Fibroblast of peridontal ligament (primary cell): Measurements from ENCODE around the gene L3MBTL2.
A peak's percentile ranks its signal among the peaks of the same experiment; 100 is the strongest.

ENCODE experiments used
- DNase-seq: peaks from one replicate; pipeline ENCODE4 v3.0.0-alpha.2; 2010; ENCODE audit errors: extremely low read depth

L3MBTL2 gene

DNA sequence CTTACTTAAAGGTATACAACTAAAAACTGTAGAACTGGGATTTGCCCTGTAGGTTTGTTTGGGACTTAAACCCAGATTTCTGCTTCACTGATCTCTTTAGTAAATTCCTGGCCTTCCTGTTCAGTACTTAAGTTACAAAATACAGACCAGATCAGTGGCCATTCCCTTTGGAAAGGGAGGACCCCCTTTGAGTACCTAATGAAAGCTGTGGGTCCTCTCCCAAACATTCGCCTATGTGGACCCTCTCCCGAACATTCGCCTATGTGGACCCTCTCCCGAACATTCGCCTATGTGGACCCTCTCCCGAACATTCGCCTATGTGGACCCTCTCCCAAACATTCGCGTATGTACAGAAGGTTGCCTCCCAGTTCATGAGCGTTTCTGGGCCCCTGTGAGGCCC, 10.3 kb downstream of the L3MBTL2 start:
- no peak for DNase-seq

DNA sequence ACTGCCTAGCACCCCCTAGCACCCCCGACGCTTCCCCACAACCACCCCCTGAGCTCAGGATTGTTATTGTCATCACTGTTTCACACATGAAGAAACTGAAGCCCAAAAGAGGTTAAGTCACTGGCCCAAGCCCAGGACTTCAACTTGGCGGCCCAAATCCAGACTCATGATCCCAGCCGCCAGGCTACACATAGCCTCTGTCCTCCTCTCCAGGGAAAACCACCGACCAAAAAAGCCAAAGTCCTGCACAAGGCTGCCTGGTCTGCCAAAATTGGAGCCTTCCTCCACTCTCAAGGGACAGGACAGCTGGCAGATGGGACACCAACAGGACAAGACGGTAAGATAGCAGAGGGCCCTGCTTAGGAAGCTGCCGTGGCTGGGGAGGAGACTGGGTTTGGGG, 10.8 kb downstream of the L3MBTL2 start:
- DNase-seq: no peak

DNA sequence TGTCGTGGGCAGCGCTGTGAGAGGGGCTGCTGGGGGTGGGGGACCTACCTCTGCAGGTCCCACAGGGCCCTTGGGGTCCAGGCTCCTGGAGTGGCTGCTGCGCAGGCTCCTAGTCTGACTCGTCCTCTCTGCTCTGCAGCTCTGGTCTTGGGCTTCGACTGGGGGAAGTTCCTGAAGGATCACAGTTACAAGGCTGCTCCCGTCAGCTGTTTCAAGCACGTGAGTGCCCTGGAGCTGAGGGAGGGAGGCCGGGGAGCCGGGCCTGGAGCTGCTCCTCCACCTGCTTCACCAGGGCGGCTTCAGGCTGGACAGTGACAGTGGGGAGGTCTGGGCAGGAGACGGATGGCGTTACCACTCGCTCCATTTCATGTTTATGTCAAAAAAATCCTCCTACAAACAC, 11.9 kb downstream of the L3MBTL2 start:
- DNase-seq: no peak

DNA sequence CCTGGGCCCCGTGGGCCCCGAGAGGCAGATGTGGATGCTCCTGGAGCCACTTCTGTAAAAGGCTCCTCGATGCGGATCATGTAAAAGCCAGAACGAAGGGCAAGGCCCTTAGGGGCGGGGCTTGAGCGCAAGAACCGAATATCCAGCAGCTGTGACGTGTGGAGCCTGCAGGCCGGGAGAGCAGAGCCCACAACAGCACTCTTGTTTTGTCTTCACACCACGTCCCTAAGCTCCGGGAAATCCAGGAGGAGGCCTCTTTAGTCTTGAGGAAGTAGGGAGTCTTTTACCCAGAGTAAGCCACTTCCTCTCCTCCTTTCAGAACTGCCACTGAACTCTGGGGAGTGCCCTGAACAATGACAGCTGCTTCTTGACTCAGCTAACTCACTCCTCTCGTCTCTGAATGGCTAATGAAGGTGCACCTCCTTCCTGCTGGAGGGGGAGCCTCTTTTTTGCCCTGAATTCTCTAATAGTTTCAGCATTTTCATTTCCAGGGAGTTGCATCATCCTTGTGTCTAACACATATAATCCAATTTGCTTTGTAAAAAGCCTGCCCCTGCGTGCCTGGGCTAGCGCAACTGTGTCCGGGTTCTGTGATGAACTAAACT, 12.5 kb downstream of the L3MBTL2 start:
- DNase-seq: peak; percentile 83

DNA sequence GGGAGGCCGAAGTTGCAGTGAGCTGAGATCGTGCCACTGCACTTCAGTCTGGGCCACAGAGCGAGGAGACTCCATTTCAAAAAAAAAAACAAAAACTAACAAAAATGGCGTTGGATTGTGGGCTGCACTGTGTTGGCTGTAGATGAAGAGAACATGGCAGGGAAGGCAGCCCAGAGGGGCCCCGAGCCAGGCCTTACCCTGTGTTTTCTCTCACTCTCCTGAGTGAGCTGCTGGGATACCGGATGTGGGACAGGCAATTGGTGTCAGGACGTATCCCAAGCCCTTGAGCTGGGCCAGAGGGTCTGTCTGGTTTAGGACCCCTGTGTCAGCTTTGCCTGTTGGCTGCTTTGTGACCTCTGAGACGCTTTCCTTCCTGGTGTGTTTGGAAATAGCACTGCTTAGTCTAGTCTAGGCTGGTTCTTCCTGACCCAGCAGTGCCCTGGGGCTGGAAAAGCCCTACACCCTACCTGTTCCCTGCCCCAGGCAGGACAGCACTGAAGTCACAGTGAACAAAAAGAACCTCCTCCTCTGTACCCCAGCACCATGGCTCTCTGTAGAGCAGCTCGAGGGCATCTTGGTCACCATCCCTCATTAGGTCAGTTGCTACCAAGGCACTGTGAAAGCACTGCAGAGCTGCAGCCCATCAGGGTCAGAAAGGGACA, 17.9 kb downstream of the L3MBTL2 start:
- DNase-seq: no peak

DNA sequence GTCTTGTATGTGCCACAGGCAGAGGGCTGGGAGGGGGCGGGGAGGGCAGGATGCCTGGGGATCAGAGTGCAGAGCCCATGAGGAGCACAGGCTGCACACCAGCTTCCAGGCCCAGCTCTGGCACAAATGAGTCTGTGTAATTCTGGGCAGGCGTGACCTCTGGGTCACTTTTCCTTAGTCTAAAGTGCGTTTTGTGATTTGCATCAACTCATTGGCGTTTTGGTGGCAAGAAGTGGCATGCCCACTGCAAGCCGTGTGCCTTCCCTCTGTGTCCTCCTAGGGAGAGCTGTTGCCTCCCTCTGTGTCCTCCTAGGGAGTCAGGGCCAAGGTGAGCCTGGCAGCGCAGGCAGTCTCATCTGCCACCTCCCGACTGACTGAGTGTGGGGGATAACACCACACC, 18.4 kb downstream of the L3MBTL2 start:
- DNase-seq: no peak

DNA sequence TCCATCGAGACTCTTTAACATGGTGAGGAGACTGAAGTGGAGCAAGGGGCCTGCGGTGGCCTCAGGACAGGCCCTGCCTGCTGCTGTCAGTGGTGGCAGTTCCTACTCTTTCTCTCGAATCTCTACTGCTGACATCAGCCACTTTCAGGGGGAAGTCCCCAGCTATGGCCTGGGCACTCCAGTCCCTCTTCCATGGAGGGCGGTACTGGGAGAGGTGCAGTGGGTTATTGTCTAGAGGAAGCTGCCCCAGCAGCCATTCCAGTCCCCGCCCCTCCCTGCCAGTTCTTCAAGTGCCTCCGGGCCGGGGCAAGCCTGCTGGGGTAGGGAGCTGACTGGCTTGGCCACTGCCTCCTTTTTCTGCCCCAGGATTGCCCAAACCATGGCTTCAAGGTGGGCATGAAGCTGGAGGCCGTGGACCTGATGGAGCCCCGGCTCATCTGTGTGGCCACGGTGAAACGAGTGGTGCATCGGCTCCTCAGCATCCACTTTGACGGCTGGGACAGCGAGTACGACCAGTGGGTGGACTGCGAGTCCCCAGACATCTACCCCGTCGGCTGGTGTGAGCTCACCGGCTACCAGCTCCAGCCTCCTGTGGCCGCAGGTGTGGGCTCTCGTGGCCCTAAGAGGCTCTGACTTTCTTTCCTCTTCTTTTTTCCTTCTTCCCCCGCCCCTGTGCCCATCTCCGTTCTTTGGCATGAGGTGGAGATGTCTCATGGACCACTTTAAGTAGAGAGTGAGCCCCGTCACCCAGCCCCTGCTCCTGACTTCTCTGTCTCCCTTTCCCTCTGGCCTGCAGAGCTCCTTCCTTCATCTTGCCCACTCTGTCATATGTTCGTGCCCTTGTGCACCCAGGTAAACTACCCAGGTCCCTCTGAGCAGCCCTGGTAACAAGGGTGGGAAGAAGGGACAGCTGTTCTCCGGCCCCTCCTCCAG, 21.9 kb downstream of the L3MBTL2 start:
- DNase-seq: no peak

DNA sequence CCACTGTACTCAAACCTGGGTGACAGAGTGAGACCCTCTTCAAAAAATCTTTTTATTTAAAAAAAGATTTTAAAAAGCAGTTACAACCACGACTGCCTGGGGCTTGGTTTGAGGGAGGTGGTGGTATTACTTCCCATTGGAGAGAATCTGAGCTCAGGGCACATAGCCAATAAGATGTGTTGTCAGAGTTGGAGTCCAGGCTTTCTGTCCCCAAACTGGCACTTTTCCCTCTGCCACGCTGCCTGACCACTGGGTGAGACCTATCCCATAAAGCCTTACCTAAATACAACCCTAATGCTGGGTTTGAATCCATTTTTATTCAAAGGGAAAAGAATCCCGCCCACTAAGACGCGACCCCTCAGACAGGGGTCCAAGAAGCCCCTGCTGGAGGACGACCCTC, 24.1 kb downstream of the L3MBTL2 start:
- no peak for DNase-seq

DNA sequence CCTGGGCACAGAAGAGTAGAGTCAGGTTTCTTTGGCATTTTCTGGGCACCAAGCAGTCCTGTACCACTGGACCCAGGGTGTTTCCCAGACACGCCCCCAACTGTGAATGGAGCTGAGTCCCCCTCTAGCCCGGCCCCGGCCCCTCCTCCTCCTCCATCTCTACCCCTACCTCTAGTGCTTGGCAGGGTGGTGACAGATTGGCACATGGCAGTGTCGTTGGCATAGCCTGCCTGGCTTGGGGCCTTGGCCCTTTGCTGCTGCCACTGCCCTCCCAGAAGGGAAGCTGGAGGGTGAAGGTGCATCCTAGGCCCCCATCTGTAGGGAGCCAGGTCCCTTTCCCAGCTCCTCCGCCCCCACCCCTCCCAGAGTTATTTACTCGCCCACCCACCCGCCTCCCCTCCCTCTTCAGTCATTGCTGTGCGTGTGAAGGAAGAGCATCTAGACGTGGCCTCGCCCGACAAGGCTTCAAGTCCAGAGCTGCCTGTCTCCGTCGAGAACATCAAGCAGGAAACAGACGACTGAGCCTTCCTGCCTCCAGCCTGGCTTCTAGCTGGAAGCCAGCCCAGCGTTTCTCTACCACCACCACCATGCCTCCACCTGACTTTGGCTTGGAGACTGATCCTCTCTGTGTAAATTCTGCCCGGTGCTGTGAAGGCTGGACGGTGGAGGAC, 24.8 kb downstream of the L3MBTL2 start:
- DNase-seq: no peak

DNA sequence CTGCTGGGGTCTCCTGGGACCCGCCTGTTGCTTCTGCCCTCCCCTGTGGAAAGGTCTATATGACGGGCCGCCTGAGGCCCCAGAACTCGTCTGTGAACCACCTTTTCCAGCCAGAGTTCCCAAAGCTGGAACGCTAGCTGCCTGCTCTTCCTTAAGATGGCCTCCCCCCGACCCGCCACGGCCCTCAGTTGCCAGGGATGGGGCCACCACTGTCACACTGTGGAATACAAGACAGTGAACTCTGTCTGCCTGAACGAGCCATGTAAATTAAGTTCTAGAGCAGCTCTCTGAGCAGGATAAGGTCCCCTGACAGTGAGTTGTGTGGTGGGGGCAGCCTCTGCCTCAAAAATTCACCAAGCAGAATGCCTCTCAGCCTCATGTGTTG, 25.3 kb downstream of the L3MBTL2 start:
- no peak for DNase-seq

DNA sequence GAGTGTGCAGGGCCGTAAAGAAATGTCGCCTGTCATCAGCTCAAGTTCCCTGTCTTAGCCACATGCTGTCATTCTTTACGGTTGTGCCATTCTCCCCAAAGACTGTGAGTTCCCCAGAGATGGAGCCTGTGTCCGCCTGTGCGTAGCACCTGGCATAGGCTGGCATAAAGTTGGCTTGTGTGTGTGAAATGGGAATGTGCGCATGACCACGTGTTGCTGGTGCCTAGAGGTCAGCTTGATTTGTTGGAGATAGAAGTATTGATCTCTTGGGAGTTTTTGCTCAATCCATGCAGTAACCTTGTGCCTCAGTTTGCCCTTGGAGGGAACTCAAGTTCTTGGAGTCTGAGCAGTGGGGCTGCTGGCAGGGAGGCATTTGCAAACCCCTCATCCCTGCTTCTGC, 26.3 kb downstream of the L3MBTL2 start:
- no peak for DNase-seq

DNA sequence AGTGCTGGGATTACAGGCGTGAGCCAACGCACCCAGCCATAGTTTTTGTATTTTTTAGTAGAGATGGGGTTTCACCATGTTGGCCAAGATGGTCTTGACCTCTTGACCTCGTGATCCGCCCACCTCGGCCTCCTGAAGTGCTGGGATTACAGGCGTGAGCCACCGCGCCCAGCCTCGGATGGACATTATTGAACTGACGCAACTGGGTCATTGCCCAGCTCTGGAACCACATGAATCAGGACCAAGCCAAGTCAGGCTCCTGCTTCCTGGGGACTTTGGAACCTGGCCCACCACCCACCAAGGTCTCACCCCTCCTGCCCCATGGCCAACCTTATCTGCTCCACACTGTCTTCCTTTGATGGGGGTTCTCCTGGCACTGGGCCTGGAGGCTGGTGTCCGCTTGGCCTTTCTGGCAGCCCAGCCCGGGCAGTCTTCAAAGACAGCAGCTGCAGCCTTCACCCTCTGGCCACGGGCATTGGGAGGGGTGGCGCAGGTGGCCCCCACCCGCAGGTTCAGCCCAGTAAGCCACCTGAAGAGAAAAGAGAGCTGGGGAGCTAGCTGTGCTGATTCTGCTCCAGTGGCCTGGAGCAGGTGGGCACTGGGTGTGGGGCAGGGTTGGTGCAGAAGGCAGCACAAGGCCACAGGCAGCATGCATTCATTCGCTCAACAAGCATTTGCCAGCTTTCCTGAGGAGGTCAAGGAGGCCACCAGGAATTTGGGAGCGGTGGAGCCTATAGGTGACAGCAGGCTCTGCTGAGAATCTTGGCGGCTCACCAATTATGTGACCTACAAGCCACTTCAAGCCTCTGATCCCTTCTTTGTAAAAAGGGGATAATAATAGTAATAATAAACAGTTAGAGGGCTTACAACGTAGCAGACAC, 29.9 kb downstream of the L3MBTL2 start:
- DNase-seq: no peak

DNA sequence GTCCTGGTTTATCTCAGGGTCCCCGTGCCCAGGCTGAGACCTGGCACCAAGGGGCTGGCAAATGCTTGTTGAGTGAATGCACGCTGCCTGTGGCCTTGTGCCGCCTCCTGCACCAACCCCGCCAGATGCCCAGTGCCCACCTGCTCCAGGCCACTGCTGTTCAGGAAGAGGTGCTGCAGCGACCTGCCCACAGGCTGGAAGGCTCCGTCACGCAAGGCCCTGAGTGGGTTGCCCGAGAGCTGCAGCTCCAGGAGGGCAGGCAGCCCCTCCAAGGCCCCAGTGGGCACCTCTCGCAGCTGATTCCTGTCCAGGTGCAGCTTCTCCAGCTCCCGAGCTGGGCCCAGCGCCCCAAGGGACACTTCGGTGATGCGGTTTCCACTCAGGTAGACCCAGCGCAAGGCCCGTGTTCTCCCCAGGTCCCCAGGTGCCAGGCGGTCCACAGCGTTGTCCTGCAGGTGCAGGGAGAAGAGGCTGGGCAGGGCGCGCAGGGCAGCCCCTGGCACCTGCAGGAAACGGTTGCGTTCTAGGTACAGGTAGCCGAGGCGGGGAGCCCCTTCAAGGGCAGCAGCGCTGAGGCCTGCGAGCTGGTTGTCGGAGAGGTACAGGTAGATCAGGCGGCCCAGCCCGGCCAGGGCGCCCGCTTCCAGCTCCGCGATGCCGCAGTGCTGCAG, 32.1 kb downstream of the L3MBTL2 start:
- no peak for DNase-seq

DNA sequence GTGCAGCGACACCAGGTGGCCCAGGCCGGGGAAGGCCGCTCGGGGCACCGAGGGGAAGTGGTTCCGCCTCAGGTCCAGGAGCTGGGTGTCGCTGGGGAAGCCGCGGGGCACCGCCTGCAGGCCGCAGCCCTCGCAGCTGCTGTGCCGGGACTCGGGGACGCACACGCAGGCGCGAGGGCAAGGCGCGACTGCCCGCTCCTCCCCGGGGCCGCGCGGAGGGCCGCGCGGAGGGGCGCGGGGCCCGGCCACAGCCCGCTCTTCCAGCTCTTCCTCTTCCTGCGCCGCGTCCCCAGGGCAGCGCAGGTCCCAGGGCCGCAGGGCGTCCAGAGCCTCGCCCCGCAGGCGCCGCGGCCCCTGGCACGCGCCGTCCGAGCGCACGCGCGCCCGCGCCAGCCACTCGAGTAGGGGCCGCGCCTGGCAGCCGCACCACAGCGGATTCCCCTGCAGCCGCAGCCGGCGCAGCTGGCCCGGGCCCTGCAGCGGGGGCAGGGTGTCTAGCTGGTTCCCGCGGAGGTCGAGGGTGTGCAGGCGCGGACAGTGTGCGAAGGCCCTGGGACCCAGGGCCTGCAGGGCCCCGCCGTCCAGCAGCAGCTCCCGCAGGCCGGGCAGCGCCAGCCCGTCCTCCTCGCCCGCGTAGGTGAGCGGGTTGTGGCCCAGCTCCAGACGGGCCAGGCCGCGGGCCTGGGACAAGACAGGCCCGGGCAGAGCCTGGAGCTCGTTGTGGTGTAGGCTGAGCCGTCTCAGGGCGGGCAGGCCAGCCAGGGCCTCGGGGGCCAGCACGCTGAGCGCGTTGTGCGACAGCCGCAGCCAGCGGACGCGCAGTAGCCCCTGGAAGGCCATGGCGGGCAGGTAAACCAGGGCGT, 32.8 kb downstream of the L3MBTL2 start:
- peak; percentile 16 for DNase-seq

DNA sequence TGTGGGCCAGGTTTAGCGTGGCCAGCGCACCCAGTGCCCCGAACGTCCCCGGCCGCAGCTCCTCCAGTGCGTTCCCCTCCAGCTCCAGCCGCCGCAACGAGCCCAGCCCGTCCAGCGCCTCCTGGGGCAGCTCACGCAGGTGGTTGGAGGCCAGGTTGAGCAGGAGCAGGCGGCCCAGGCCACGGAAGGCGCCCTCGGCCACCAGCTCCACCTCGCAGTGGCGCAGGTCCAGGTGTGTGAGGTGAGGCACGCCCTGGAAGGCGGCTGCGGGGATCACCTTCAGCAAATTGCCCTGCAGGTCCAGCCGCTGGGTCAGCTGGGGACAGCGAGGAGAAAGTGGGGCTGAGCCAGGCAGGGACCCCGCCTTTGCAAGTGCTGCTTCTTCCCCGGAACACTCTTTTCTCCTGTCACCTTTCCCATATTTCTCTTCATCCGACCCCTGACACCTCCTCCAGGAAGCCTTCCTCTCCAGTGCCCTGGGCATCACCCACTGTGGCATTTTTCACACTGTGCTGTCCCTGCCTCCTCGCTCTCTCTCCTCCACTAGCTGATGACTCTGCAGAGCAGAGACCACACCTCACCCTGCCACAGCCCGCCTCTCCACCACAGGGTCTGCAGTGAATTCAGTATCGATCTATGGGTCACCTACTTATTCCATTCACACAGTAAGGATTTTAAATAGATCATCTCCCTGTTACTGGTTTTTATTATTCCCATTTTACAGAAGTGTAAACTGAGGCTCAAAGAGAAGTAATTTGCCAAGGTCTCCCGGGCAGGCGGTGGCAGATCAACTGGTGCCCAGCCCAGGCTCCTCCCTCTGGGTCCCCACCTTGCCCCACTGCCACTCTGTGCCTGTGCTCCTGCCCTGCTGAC, 33.7 kb downstream of the L3MBTL2 start:
- no peak for DNase-seq

DNA sequence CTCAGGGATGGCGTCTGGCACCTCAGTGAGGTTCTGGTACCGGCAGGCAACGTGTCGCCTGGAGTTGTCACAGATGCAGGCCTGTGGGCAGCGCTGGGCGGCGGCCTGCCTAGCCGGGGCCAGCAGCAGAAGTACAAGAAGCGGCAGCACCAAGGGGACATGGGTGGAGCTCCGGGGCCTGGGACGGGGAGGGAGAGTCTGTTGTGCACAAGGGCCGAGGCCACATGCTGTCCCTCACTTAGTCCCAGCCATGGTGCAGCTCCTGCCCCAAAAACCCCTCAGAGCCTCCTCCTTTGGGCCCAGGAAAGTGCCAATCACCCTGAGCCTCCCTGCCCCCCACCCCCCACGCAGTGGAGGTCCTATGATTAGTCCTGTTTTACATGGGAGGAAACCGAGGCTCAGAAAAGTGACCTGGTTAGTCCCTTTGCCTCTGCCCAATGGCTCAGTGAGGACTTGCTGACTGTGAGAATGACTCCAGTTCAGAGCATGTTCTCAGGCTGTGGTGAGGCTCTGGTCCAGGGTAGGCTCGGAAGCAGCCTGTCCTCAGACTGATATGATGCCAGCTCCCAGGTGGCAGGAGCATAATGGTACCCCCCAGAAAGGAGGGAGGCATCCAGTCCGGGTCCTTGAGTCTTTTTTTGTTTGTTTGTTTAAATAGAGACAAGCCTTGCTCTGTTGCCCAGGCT, 34.5 kb downstream of the L3MBTL2 start:
- DNase-seq: no peak

DNA sequence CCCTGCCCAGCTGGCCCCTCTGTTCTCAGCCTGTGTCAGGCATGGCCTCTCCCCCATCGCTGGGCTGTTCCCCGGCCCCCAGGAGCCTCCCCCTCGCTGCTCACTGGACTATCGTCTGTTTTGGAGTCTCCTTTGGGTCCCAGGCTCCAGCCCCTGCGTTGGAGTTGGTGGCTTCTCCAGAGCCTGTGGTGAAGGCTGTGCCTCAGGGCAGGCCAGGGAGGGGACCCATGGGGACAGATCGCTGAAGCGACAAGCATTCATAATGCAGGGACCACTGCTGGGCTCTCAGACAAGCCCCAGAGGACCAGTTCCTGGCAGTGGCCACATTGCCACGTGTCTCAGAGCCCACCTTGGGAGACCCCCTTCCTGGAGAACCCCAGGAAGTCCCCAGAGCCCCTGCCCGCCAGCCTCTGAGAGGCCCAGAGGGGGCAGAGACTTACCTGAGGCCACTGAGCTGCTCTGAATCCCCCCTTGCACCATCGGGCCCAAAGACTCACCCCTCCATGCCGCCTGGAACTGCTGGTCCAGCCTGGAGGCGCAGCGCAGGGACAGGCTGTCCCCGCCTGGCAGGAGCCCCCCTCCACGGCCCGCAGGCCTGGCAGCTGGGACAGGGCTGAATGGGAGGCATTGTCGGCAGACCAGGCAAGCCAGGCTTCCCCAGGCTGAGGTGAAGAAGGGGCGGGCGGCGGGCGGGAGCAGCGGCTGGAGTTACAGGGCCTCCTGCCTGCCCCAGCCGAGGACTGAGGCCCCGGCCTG, 35.4 kb downstream of the L3MBTL2 start, which contains the start of gene CHADL:
Gene CHADL, minus strand, starts transcription at position 555 of the 756 bp plus-strand sequence. Its CDS starts 50 bp downstream, at position 505.
- DNase-seq: no peak
